GM12892 (cell line): ENCODE measurements around the gene C11orf42.

ENCODE experiments used
- POLR2AphosphoS5 ChIP-seq: IDR thresholded peaks from 2 replicates; pipeline ENCODE4 v1.6.1; 2011; ENCODE audit warnings: low read depth, low read length, control low read depth
- TAF1 ChIP-seq: IDR thresholded peaks from 2 replicates; pipeline ENCODE4 v1.6.1; 2011; ENCODE audit warnings: low read depth, mild to moderate bottlenecking, control low read depth, low read length, borderline replicate concordance

DNA sequence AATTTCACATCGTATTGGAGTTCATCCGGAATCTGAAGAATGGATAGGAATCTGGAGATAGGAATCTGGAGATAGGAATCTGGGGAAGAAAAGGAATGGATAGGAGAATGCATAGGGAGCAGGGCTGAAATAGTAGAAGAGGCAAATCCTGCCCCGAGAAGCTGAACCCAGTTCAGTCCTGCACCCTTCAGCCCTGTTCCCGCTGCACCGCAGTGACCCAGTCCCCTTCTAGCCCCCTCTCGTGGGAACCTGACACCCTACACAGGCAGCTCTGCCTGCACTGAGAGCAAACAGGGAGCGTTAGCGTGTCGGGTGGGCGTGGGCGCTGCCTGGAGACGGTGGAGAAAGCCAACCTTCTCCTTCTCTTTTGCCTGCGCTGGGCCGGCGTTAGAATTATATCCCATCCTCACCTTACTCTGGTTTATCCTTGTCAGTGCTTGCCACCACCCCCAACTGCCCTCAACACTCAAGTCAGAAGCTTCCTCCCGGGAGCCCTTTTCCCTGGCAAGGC lies 53.3 kb downstream of the C11orf42 start:
- no peak for TF ChIP-seq POLR2AphosphoS5
- no peak for TF ChIP-seq TAF1
